Measurements from ENCODE around the gene FGFR3.

Gene FGFR3

DNA sequence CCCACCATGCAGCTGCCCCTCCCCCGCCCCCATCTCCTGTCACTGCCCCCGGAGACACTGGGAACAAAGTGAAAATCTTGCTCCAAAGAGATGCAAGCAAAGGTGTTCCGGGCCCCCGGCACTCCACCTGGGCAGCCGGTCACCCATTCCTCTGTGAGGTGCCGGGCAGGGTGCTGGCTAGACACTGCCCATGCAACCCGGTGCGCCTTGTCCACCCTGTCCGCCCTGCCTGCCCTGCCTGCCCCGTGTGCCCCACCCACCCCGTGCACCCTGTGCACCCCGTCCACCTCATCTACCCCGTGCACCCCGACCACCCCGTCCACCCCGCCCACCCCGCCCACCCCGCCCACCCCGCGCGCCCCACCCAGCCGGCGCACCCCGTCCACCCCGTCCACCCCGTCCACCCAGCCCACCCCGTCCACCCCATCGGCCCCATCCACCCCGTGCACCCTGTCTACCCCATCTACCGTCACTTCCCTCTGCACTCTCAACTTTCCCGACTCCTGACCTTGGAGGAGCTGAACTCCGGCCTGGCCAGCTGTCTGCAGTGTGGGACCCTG, 31.9 kb upstream of the FGFR3 start:
- Histone ChIP-seq H3K56ac (ENCODE audit: low read length) (no peak overlapping the region), H2BK5ac (ENCODE audit: low read length) (no peak overlapping the region), H3K9ac (ENCODE audit: low read length) (no peak overlapping the region), H2BK15ac (replicated peaks; ENCODE audit: low read depth) (no peak overlapping the region), H3K27me3 (ENCODE audit: insufficient read depth, low read length, poor library complexity) (no peaks in the 10 kb centered on the region), H3K79me2 (ENCODE audit: control insufficient read depth, insufficient read depth, low read length) (no peaks in the 10 kb centered on the region), H3K4ac (ENCODE audit: low read depth, low read length) (no peak overlapping the region), H4K8ac (ENCODE audit: low read depth, low read length) (no peak overlapping the region), H4K5ac (ENCODE audit: low read length) (no peak overlapping the region), H2BK120ac (ENCODE audit: low read depth, low read length) (no peak overlapping the region), H3K4me1 (ENCODE audit: control insufficient read depth, low read depth, low read length) (no peaks in the 10 kb centered on the region), H3K4me3 (ENCODE audit: low read length) (no peak overlapping the region), H3K4me2 (ENCODE audit: low read length) (no peak overlapping the region), H3K23ac (ENCODE audit: low read length) (no peak overlapping the region), H3K36me3 (ENCODE audit: control insufficient read depth, insufficient read depth, low read length) (no peaks in the 10 kb centered on the region), H2AK5ac (ENCODE audit: low read length) (no peak overlapping the region), H3K18ac (ENCODE audit: low read length) (no peak overlapping the region), H3K27ac (ENCODE audit: low read depth, low read length) (no peak overlapping the region), H3K79me1 (ENCODE audit: low read length) (no peaks in the 10 kb centered on the region)
- no peak for DNase-seq
- no CpG with 5 or more reads among the region's 32 CpGs for WGBS (ENCODE audit: extremely low coverage, insufficient coverage, low lambda C conversion rate)

DNA sequence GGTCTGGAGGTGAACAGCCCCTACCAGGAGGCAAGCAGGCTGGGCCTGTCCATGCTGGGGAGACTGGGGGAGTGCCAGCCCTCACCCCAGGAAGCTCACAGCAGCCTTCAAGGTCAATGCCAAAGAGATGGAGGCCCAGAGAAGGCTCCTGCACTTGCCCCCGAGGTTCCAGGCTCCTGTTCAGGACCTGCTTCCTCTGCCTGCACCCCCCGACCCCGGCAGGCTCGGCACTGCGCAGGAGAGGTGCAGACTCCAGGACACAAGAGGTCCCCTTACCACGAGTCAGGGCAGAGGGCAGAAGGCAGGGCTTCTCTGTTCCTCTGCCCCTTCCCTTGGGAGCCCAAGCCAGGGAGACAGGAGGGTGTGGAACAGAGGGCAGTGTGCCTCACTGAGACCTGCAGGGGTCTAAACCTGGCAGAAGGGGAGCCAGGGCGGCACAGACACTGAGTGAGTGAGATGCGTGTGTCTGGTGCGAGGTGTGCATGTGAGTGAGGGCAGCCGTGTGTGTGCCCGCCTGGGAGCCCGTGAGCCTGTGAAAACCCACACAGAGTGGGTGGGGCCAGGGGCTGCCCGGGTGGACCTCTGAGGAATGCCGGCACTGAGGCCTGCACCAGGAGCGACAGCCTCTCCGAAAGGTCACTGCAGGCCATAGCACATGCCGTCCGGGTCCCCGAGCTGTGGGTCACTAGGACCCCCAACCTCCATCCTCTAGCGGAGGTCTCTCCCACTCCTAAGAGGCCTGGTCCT, 30.7 kb upstream of the FGFR3 start:
- no peaks in the 10 kb centered on the region for H3K4me1 ChIP-seq (ENCODE audit: control insufficient read depth, low read depth, low read length)
- no peak overlapping the region for H2BK15ac ChIP-seq (replicated peaks; ENCODE audit: low read depth)

DNA sequence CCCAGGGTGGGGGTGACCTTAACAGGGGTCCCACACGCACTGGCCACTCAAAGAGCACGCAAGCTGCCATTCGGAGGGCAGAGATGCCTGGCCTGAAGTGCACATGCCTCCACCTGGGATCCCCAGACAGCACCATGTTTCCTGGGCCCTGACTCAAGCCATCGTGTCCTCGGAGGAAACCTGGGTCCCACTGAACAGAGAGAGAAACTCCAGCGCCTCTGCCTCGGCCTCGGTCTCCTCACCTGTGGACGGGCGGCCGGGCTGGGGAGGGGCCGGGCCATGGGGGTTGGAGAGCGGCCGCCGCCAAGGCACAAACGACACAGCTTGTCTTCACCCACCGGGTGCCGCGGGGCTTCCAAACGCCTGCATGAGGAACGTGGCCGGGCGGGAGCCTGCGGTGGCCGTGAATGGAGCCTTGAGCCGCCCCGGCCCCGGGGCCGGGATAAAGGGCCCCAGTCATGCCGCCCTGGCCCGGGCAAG, 30.0 kb upstream of the FGFR3 start:
- H3K56ac ChIP-seq (ENCODE audit: low read length): peak overlapping the region; percentile 34
- no peaks in the 10 kb centered on the region for H3K27me3 ChIP-seq (ENCODE audit: insufficient read depth, low read length, poor library complexity)
- H3K27ac ChIP-seq (ENCODE audit: low read depth, low read length): no peak overlapping the region
- no CpG with 5 or more reads among the region's 31 CpGs for WGBS (ENCODE audit: extremely low coverage, insufficient coverage, low lambda C conversion rate)
- no peak overlapping the region for H3K4me3 ChIP-seq (ENCODE audit: low read length)
- H3K4me2 ChIP-seq (ENCODE audit: low read length): no peak overlapping the region
- H3K23ac ChIP-seq (ENCODE audit: low read length): no peak overlapping the region
- H3K4ac ChIP-seq (ENCODE audit: low read depth, low read length): no peak overlapping the region
- H2BK5ac ChIP-seq (ENCODE audit: low read length): no peak overlapping the region
- no peak overlapping the region for H3K9ac ChIP-seq (ENCODE audit: low read length)
- H3K79me2 ChIP-seq (ENCODE audit: control insufficient read depth, insufficient read depth, low read length): no peaks in the 10 kb centered on the region
- H2BK120ac ChIP-seq (ENCODE audit: low read depth, low read length): no peak overlapping the region
- no peaks in the 10 kb centered on the region for H3K79me1 ChIP-seq (ENCODE audit: low read length)
- no peaks in the 10 kb centered on the region for H3K4me1 ChIP-seq (ENCODE audit: control insufficient read depth, low read depth, low read length)
- H2AK5ac ChIP-seq (ENCODE audit: low read length): no peak overlapping the region
- no peak for DNase-seq
- no peak overlapping the region for H4K8ac ChIP-seq (ENCODE audit: low read depth, low read length)
- H3K18ac ChIP-seq (ENCODE audit: low read length): no peak overlapping the region
- H3K36me3 ChIP-seq (ENCODE audit: control insufficient read depth, insufficient read depth, low read length): no peaks in the 10 kb centered on the region
- no peak overlapping the region for H2BK15ac ChIP-seq (replicated peaks; ENCODE audit: low read depth)
- no peak overlapping the region for H4K5ac ChIP-seq (ENCODE audit: low read length)

More for the DNA sequence above, 30.7 kb upstream of the FGFR3 start:
- Histone ChIP-seq H4K5ac (ENCODE audit: low read length) (no peak overlapping the region), H3K18ac (ENCODE audit: low read length) (no peak overlapping the region), H3K9ac (ENCODE audit: low read length) (no peak overlapping the region), H3K4ac (ENCODE audit: low read depth, low read length) (no peak overlapping the region), H3K23ac (ENCODE audit: low read length) (no peak overlapping the region), H3K4me2 (ENCODE audit: low read length) (no peak overlapping the region), H3K79me1 (ENCODE audit: low read length) (no peaks in the 10 kb centered on the region), H2BK120ac (ENCODE audit: low read depth, low read length) (no peak overlapping the region), H3K4me3 (ENCODE audit: low read length) (no peak overlapping the region), H2AK5ac (ENCODE audit: low read length) (no peak overlapping the region), H3K27ac (ENCODE audit: low read depth, low read length) (no peak overlapping the region), H3K56ac (ENCODE audit: low read length) (no peak overlapping the region), H3K36me3 (ENCODE audit: control insufficient read depth, insufficient read depth, low read length) (no peaks in the 10 kb centered on the region), H2BK5ac (ENCODE audit: low read length) (no peak overlapping the region), H4K8ac (ENCODE audit: low read depth, low read length) (no peak overlapping the region), H3K27me3 (ENCODE audit: insufficient read depth, low read length, poor library complexity) (no peaks in the 10 kb centered on the region), H3K79me2 (ENCODE audit: control insufficient read depth, insufficient read depth, low read length) (no peaks in the 10 kb centered on the region)
- WGBS (ENCODE audit: extremely low coverage, insufficient coverage, low lambda C conversion rate): no CpG with 5 or more reads among the region's 20 CpGs
- no peak for DNase-seq

DNA sequence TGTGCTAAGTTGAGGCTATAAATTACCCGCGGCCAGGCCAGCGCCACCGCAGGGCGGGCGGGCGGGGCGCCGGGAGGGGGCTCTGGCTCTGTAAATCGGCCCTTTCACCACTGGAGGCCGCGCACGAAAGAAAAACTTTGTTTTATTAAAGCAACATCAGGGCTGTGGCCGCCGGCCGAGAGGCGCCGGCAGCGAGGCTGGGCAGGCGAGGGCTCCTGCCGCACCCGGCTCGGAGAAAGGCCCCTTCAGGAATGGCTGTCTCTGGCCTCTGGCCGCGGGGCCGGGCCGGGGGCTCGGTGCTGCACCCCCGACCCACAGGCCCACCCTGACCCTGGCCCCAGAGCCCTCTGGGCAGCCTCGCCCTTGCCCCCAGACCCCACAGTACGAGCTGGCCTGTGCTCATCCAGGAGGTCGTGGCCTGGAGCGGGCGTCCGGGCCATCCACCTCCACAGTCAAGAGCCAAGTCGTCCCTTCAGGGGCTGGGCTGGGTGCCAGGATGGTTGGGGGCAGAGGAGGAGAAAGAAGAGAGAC, 29.5 kb upstream of the FGFR3 start:
- Histone ChIP-seq H2AK5ac (ENCODE audit: low read length) (no peak overlapping the region), H3K9ac (ENCODE audit: low read length) (no peak overlapping the region), H3K27ac (ENCODE audit: low read depth, low read length) (no peak overlapping the region), H2BK120ac (ENCODE audit: low read depth, low read length) (no peak overlapping the region), H4K8ac (ENCODE audit: low read depth, low read length) (no peak overlapping the region), H3K4me3 (ENCODE audit: low read length) (no peak overlapping the region), H3K18ac (ENCODE audit: low read length) (no peak overlapping the region), H3K23ac (ENCODE audit: low read length) (no peak overlapping the region), H3K27me3 (ENCODE audit: insufficient read depth, low read length, poor library complexity) (no peaks in the 10 kb centered on the region), H2BK15ac (replicated peaks; ENCODE audit: low read depth) (no peak overlapping the region), H3K79me1 (ENCODE audit: low read length) (no peaks in the 10 kb centered on the region), H3K4me1 (ENCODE audit: control insufficient read depth, low read depth, low read length) (no peaks in the 10 kb centered on the region), H2BK5ac (ENCODE audit: low read length) (no peak overlapping the region), H4K5ac (ENCODE audit: low read length) (no peak overlapping the region), H3K4me2 (ENCODE audit: low read length) (no peak overlapping the region), H3K79me2 (ENCODE audit: control insufficient read depth, insufficient read depth, low read length) (no peaks in the 10 kb centered on the region), H3K56ac (ENCODE audit: low read length) (peak overlapping the region; percentile 42), H3K36me3 (ENCODE audit: control insufficient read depth, insufficient read depth, low read length) (no peaks in the 10 kb centered on the region), H3K4ac (ENCODE audit: low read depth, low read length) (no peak overlapping the region)
- DNase-seq: no peak
- no CpG with 5 or more reads among the region's 36 CpGs for WGBS (ENCODE audit: extremely low coverage, insufficient coverage, low lambda C conversion rate)

DNA sequence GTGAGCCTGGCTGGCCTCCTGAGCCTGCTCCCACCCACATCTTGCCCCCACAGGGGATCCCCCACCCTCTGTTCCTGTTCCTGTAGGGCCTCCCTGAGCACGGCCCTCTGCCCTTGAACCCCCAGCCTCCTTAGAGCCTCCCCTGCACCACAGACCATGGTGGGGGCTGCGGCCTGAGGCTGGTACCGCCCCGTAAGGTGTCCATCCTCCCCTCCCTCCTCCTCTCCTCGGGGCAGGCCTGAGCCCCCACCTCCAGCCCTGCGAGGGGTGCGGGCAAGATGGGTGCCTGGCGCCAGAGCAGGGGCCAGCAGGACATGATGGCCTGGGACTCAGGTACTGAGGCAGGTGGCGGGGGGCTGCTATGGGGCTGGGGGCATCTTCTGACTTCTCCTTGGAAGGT, 28.4 kb upstream of the FGFR3 start:
- Histone ChIP-seq H3K79me1 (ENCODE audit: low read length) (no peaks in the 10 kb centered on the region), H3K56ac (ENCODE audit: low read length) (no peak overlapping the region), H3K36me3 (ENCODE audit: control insufficient read depth, insufficient read depth, low read length) (no peaks in the 10 kb centered on the region), H4K5ac (ENCODE audit: low read length) (no peak overlapping the region), H3K27ac (ENCODE audit: low read depth, low read length) (no peak overlapping the region), H3K27me3 (ENCODE audit: insufficient read depth, low read length, poor library complexity) (no peaks in the 10 kb centered on the region), H3K4me2 (ENCODE audit: low read length) (no peak overlapping the region), H3K9ac (ENCODE audit: low read length) (no peak overlapping the region), H3K79me2 (ENCODE audit: control insufficient read depth, insufficient read depth, low read length) (no peaks in the 10 kb centered on the region), H3K4me1 (ENCODE audit: control insufficient read depth, low read depth, low read length) (no peaks in the 10 kb centered on the region), H2BK15ac (replicated peaks; ENCODE audit: low read depth) (no peak overlapping the region), H2BK5ac (ENCODE audit: low read length) (no peak overlapping the region), H4K8ac (ENCODE audit: low read depth, low read length) (no peak overlapping the region), H3K23ac (ENCODE audit: low read length) (no peak overlapping the region), H2AK5ac (ENCODE audit: low read length) (no peak overlapping the region), H3K18ac (ENCODE audit: low read length) (no peak overlapping the region), H2BK120ac (ENCODE audit: low read depth, low read length) (no peak overlapping the region), H3K4me3 (ENCODE audit: low read length) (no peak overlapping the region), H3K4ac (ENCODE audit: low read depth, low read length) (no peak overlapping the region)
- no CpG with 5 or more reads among the region's 9 CpGs for WGBS (ENCODE audit: extremely low coverage, insufficient coverage, low lambda C conversion rate)
- no peak for DNase-seq

Data from mesendoderm (in vitro differentiated cells).